Esophagus squamous epithelium (tissue), 4 donors: Measurements from ENCODE around the gene LRRC45.

Experiments used
- CTCF ChIP-seq, 6 experiments: fragments of 450-650 bp in 4 of 6; fragments of 200-600 bp in 2 of 6; sonication (generic) in 2 of 6; IDR thresholded peaks; one replicate each; pipeline ENCODE4 v1.5.1; 2016 to 2019; ENCODE audit warnings: antibody characterized with exemption in 6 of 6, mild to moderate bottlenecking in 4 of 6, moderate library complexity in 4 of 6
- POLR2A ChIP-seq, 4 donors: fragments of 450-650 bp; IDR thresholded peaks; one replicate each; pipeline ENCODE4 v1.6.1; 2017; ENCODE audit warnings: antibody characterized with exemption in 4 of 4, mild to moderate bottlenecking in 4 of 4, moderate library complexity in 3 of 4

DNA sequence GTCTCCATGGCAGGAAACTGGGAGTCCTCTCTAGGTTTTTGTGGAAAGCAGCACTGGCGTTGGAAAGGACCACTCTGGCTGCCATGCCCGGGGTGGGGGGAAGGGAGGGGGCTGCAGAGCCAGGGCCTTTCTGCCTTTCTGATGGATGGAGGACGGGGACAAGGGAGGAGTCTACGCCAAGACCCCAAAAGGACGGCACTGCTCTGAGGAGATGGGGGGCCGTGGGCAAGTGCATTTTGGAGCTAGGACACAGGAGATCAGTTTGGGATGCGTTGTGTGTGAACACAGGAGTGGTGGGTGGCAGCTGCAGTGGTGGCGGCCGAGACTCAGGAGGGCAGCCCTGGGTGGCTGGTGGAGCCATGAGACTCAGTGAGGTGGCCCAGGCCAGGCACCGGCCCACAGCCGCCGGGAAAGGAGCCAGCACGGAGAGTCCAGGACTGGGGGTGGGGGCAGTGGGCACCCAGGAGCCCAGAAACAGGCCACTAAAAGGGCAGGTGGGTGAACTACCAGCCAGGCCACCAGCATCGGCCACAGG lies 2.5 kb upstream of the LRRC45 start:
- TF ChIP-seq CTCF (IDR thresholded peaks at IDR 0.05) (no peak), POLR2A (IDR thresholded peaks at IDR 0.05) (no peak)
